GM12878 (cell line): ENCODE data around the gene GALNT17. TPM values are rescaled to one million over a fixed set of nuclear protein-coding genes. Genes with fewer than 3 reads are reported as not detected.

ENCODE experiments used
- ATAC-seq: fragments of 200-7000 bp; cut with Tn5 transposase; 3 replicates; pipeline ENCODE4 v1.9.1; 2020; ENCODE audit warnings: mild to moderate bottlenecking, moderate library complexity
- BruUV-seq: library from RNA; stranded (reverse); fragments of 400-500 nt; replicated peaks from 2 replicates; lab custom pipeline; 2021; lab: Mats Ljungman, UMichigan
- CTCF ChIA-PET: fragments of 300-600 bp; sonication (Branson Sonifier 250); formaldehyde crosslinking; extraction: SDS; loops from one replicate; lab custom pipeline; 2021; ENCODE audit warnings: inconsistent platforms; lab: Yijun Ruan, JAX
- POLR2A ChIA-PET: fragments of 350-600 bp; formaldehyde crosslinking; extraction: SDS; loops from one replicate; lab custom pipeline; 2021; ENCODE audit warnings: inconsistent platforms; lab: Charles Lee
- RAD21 ChIA-PET: fragments of 300-600 bp; sonication (Branson Sonifier 250); formaldehyde crosslinking; loops from one replicate; lab custom pipeline; 2023; ENCODE audit warnings: antibody characterized with exemption; ENCODE audit not compliant: unreplicated experiment; lab: Charles Lee
- SMC1A ChIA-PET: fragments of 300-600 bp; sonication (Branson Sonifier 250); formaldehyde crosslinking; loops from one replicate; lab custom pipeline; 2023; ENCODE audit not compliant: unreplicated experiment, uncharacterized antibody; lab: Charles Lee
- DNase-seq: peaks from one replicate; pipeline ENCODE4 v3.0.0-alpha.2; 2011; ENCODE audit warnings: low read depth, low spot score
- FAIRE-seq: peaks from 3 replicates; lab custom pipeline; 2011; peaks lifted over from hg19 to GRCh38; lab: Jason Lieb, UNC
- H2AFZ ChIP-seq: 2 replicates; pipeline ENCODE4 v1.6.0; 2011; ENCODE audit warnings: low read depth, low read length, control low read depth; ENCODE audit not compliant: control insufficient read depth
- H3K27ac ChIP-seq: 2 replicates; pipeline ENCODE4 v1.5.1; 2011; ENCODE audit warnings: control low read depth; ENCODE audit not compliant: control insufficient read depth, insufficient read depth
- H3K27me3 ChIP-seq, 2 experiments: replicated peaks in 1 of 2; 2 replicates each; pipeline versions ENCODE4 v1.6.0 to v1.6.1; 2011; ENCODE audit warnings: low read length in 1 of 2; ENCODE audit not compliant: control insufficient read depth in 2 of 2, insufficient read depth in 2 of 2
- H3K36me3 ChIP-seq, 2 experiments: 2 replicates each; pipeline ENCODE4 v1.5.1; 2011; ENCODE audit warnings: low read length in 1 of 2; ENCODE audit not compliant: control insufficient read depth in 2 of 2, insufficient read depth in 2 of 2
- H3K4me1 ChIP-seq: 2 replicates; pipeline ENCODE4 v1.6.1; 2011; ENCODE audit warnings: mild to moderate bottlenecking, low read length, moderate library complexity, mixed read lengths; ENCODE audit not compliant: control insufficient read depth, insufficient read depth
- H3K4me2 ChIP-seq: 2 replicates; pipeline ENCODE4 v1.6.0; 2011; ENCODE audit warnings: control low read depth; ENCODE audit not compliant: control insufficient read depth, insufficient read depth
- H3K4me3 ChIP-seq: fragments of 200-600 bp; sonication (generic); 2 replicates; pipeline ENCODE4 v1.5.1; 2016
- H3K79me2 ChIP-seq: 2 replicates; pipeline ENCODE4 v1.6.0; 2011; ENCODE audit warnings: low read length; ENCODE audit not compliant: control insufficient read depth, insufficient read depth
- H3K9ac ChIP-seq: 2 replicates; pipeline ENCODE4 v1.8.0; 2011; ENCODE audit warnings: low read length, control low read depth, mixed read lengths; ENCODE audit not compliant: control insufficient read depth, insufficient read depth
- H3K9me3 ChIP-seq: replicated peaks from 3 replicates; pipeline ENCODE4 v1.5.1; 2011; ENCODE audit warnings: mild to moderate bottlenecking, low read length; ENCODE audit not compliant: control insufficient read depth, insufficient read depth
- H4K20me1 ChIP-seq: 2 replicates; pipeline ENCODE4 v1.6.0; 2011; ENCODE audit not compliant: control insufficient read depth, insufficient read depth
- HDAC6 ChIP-seq: fragments of 200-600 bp; sonication (generic); IDR thresholded peaks from one replicate; pipeline ENCODE4 v1.8.0; 2017; ENCODE audit warnings: antibody characterized with exemption; ENCODE audit not compliant: unreplicated experiment
- HSF1 ChIP-seq: fragments of 150-350 bp; IDR thresholded peaks from 2 replicates; pipeline ENCODE4 v1.6.1; 2014; ENCODE audit warnings: mild to moderate bottlenecking, low read depth, low read length
- IRF5 ChIP-seq: fragments of 450-650 bp; IDR thresholded peaks from 2 replicates; pipeline ENCODE4 v1.6.1; 2017; ENCODE audit warnings: borderline replicate concordance
- MEF2A ChIP-seq: IDR thresholded peaks from 2 replicates; pipeline ENCODE4 v1.6.1; 2011; ENCODE audit warnings: low read depth, mild to moderate bottlenecking, low read length, moderate library complexity; ENCODE audit not compliant: insufficient read depth
- NR2C1 ChIP-seq: fragments of 450-650 bp; IDR thresholded peaks from 2 replicates; pipeline ENCODE4 v1.6.1; 2017; ENCODE audit warnings: antibody characterized with exemption, mild to moderate bottlenecking, moderate library complexity
- SPI1 ChIP-seq: IDR thresholded peaks from 2 replicates; pipeline ENCODE4 v1.6.1; 2011; ENCODE audit warnings: low read depth, mild to moderate bottlenecking, low read length, moderate library complexity, borderline replicate concordance; ENCODE audit not compliant: insufficient read depth
- ZNF592 ChIP-seq: fragments of 450-650 bp; IDR thresholded peaks from 2 replicates; pipeline ENCODE4 v1.6.1; 2017; ENCODE audit warnings: mild to moderate bottlenecking, moderate library complexity
- WGBS: methylation state at CpG from one replicate; pipeline ENCODE4 v1.1.6; 2016; ENCODE audit warnings: low lambda C conversion rate; ENCODE audit not compliant: insufficient replicate concordance, insufficient coverage; ENCODE audit errors: missing lambda C conversion rate; 5-methylcytosine and 5-hydroxymethylcytosine counted together
- in situ Hi-C: fragments of 300-500 bp; cut with MboI; formaldehyde crosslinking; loops from 9 replicates; pipeline ENCODE4 v1.14.3; 2018; ENCODE audit warnings: mixed read lengths
- intact Hi-C: fragments of 100-400 bp; cut with micrococcal nuclease; formaldehyde crosslinking; loops from one replicate; pipeline ENCODE4 v1.14.2; 2022; ENCODE audit not compliant: unreplicated experiment
- polyA plus RNA-seq, 11 experiments: library from polyadenylated mRNA; depleted of rRNA in 4 of 11; unstranded in 6 of 11; stranded (reverse) in 5 of 11; fragments of >200 nt; fragmentation: Nextera tagmentation in 4 of 11; fragmentation: Illumina TruSeq in 1 of 11; extraction: Ambion mirVana in 4 of 11; extraction: Trizol in 1 of 11; gene quantifications; 1 replicate in 1 of 11; 2 replicates in 10 of 11; pipeline versions ENCODE4 v1.2.1 to v1.2.3, GENCODE V29; 2011 to 2016; ENCODE audit warnings: inconsistent platforms in 2 of 11, missing spikeins in 2 of 11, low read depth in 1 of 11
- total RNA-seq, 4 experiments: library from RNA; depleted of rRNA in 3 of 4; stranded (reverse); fragments of >200 nt in 3 of 4; fragmentation: Illumina TruSeq in 1 of 4; extraction: Trizol in 1 of 4; gene quantifications; 2 replicates each; pipeline versions ENCODE4 v1.2.1 to v1.2.3, GENCODE V29; 2013 to 2021

Gene GALNT17
- total and polyA plus RNA-seq, 10 of the 15 experiments (the other 5 are each of a cell fraction or from before 2014, with no cell fraction given) = 0.12 to 0.15 TPM; not detected in 8

GRCh38 chr7:71329030-71329660, 197.2 kb downstream of the GALNT17 start:
- intact Hi-C loops (no loop called here), in situ Hi-C loops (no loop called here)
- Histone ChIP-seq H3K9me3 (no peaks in the 10 kb centered on the region), H2AFZ (no peak overlapping the region), H3K27me3 (no peaks in the 10 kb centered on the region), H3K27ac (no peak overlapping the region), H4K20me1 (no peaks in the 10 kb centered on the region), H3K36me3 (no peaks in the 10 kb centered on the region), H3K4me1 (no peaks in the 10 kb centered on the region), H3K79me2 (no peaks in the 10 kb centered on the region), H3K4me2 (no peak overlapping the region), H3K9ac (no peak overlapping the region), H3K4me3 (no peak overlapping the region)
- no TSS peak for BruUV-seq
- ChIA-PET RAD21 (no interaction called here), SMC1A (no interaction called here), POLR2A (no interaction called here), CTCF (no interaction called here)
- ATAC-seq = no peak
- WGBS = 12% methylated on average over 10 of the region's 10 CpGs
- DNase-seq = no peak
- TF ChIP-seq NR2C1 (no peak), SPI1 (no peak), ZNF592 (no peak), MEF2A (no peak), IRF5 (no peak), HDAC6 (no peak), HSF1 (no peak)
- FAIRE-seq = no peak
